ENCODE results near the gene ZSCAN25.
A peak's percentile ranks its signal among the peaks of the same experiment; 100 is the strongest.
"Not testable (repeated sequence)": the region's sequence is repeated elsewhere in the genome, so short reads cannot be mapped to it uniquely, and the experiment has no call there.

The ZSCAN25 gene

DNA sequence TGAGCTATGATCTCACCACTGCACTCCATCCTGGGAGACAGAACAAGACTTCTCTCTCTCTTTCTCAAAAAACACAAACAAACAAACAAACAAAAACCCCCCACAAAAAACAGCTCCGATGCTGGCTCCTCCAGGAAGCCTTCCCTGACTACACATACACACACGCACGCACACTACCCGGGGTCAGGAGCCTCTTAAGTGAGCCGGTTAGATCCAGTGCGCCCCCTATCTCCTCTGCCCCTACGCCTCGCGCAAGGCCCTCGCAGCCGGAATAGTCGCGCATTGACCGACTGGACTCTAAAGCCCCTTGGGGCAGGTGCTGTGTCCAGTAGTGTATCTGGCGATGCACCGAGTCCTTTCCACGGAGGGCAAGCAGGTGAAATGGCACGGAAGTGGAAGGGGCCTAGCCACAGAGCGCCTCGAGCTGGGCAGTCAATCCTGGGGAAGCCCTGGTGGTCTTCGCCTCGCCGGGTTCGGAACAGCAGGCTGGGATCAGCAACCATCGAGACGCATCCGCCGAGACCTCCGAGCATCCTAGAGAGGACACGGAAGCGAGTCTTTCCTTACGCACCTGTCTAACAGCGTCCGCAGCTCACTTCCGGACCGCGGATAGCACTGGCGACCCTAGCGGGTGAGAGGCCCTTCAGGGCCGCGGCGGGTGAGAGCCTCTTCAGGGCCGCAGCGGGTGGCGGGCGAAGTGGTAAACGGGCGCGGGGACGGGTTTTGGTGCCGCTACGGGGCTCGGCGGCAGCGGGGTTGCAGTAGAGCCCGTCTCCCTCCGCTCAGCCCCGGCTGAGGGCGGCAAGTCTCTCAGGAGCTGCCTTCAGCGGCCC lies at the start of gene ZSCAN25:
TSS of gene ZSCAN25 (plus strand) at position 588 of the 833 bp plus-strand sequence. CDS start 2,661 bp downstream, outside the sequence.
- in situ Hi-C loops (cut with HindIII; ENCODE audit: low pct_ligation_motif_present, low pct_unique_long_range_greater_than_20kb, low sequenced_read_pairs), result no loop called here
- peak; percentile 98 for DNase-seq

DNA sequence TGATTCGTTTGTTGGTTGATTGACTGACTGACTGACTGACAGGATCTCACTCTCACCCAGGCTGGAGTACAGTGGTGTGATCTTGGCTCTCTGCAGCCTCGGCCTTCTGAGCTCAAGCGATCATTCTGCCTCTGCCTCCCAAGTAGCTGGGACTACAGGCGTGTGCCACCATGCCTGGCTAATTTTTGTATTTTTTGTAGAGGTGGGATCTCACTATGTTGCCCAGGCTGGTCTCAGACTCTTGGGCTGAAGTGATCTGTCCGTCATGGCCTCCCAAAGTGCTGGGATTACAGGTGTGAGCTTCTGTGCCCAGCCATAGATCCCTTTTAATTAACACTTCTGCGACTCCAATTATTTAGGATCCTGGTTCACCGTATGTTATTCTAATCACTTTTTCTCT lies 48.0 kb upstream of the ZSCAN25 start:
- in situ Hi-C loops (cut with HindIII; ENCODE audit: low pct_ligation_motif_present, low pct_unique_long_range_greater_than_20kb, low sequenced_read_pairs); DNase-seq: not testable (repeated sequence)

DNA sequence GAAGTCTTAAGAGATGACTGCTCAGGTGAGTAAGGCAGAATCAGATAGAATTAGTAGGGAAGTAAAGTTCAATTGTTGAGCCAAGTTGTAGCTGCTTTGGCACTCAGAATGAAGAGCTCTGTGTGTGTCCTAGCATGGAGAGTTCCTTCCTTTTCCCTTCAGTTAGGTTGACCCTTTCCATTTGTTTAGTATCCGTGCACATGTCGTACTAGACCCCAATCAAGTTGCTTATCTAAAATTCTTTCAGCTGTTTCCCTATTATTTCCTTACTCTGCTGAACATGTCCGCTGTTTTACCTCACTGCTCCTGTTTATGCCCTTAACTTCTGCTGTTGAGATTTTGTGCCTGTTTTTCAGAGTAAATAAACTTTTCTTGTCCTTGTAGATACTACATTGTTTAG lies 45.0 kb upstream of the ZSCAN25 start:
- no peak for DNase-seq
- in situ Hi-C loops (cut with HindIII; ENCODE audit: low pct_ligation_motif_present, low pct_unique_long_range_greater_than_20kb, low sequenced_read_pairs), result no loop called here

DNA sequence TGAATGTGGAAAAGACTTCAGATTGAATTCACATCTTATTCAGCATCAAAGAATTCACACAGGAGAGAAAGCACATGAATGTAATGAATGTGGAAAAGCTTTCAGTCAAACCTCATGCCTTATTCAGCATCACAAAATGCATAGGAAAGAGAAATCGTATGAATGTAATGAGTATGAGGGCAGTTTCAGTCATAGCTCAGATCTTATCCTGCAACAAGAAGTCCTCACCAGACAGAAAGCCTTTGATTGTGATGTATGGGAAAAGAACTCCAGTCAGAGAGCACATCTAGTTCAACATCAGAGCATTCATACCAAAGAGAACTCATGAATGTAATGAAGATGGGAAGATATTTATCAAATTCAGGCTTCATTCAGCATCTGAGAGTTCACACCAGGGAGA lies 43.5 kb upstream of the ZSCAN25 start:
- DNase-seq, result no peak
- in situ Hi-C loops (cut with HindIII; ENCODE audit: low pct_ligation_motif_present, low pct_unique_long_range_greater_than_20kb, low sequenced_read_pairs), result no loop called here

DNA sequence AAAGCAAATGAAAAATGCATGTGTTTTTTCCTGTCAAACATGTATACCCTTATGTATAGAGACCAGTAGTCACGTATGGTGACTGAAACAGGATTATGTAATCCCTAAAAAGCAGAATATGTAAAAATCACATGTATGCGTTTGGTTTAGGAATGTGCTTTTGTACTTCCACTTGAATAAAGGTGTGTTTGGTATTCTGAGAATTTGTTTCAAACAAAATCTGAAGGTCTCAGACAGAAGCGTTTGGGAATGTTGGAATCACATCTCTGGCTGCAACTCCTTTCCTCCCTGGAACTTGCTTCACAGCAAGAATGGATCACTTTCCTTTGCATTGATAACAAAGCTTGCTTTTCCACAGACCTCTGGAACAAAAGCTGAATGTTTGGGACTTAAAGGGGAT lies 40.5 kb upstream of the ZSCAN25 start:
- in situ Hi-C loops (cut with HindIII; ENCODE audit: low pct_ligation_motif_present, low pct_unique_long_range_greater_than_20kb, low sequenced_read_pairs), result no loop called here
- no peak for DNase-seq

DNA sequence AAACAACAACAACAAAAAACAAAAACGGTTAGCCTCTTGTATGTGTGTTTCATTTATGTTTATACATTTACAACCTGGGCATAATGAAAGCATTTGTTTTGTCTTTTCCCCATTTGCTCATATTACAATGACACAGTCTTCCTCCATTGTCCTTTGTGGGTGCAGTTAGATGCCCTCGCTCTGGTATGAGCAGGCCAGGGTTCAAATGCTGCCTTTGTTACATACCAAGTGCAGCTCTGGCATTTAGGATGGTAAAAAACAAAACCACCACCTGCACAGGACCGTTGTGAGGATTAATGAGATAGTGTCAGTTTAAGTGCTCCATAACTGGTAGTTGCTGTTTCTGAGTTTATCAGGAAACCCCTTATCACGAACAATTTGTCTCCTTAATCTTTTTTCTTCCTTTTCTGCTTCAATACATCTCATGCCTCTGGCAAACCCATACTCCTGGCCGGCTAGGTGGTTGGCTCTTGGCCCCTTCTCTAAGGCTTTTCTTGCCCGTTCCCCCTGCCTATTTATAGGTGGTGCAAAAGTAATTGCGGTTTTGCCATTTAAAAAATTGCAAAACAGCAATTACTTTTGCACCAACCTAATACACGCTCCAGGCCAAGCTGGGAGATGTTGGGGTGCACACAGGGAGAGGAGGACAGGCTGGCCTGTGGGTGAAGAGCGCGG lies 37.3 kb upstream of the ZSCAN25 start:
- DNase-seq, result no peak
- in situ Hi-C loops (cut with HindIII; ENCODE audit: low pct_ligation_motif_present, low pct_unique_long_range_greater_than_20kb, low sequenced_read_pairs), result no loop called here

DNA sequence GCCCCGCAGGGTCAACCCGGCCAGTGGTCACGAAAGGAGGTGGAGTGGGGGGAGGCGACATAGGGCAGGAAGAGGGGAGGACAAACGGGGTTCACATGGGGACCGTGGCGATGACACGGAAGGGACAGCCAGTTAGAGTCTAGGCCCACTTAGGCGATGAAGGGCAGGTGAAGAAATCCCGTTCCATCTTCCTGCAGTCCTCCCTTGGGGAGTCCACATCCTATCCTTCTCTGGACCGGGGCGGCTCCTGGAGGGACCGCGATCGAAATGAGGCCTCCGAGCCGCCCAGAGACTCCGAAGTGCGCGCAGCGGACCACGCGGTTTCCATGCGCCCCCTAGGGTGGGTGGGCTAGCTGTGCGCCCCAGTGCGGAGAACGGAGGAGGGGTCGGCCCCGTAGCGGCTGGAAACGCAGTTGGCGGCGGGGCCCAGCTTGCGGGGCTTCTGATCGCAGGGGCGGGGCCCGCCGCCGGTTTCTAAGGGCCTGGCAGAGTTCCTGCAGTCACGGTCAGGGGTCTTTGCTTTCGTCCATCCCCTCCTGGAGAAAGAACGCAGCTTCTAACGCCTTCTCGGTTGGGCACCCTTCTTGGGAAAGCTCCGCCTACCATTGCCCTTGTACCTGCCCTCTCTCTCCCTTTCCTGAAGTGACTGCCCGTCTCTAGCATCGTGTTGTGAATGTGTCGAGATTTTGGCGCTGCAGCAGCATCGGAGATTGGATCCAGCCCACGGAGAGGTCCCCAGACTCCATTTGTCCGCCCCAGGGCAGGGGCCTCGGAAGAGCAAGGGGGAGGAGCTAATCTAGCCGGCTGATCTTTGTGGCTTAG lies 36.6 kb upstream of the ZSCAN25 start:
- in situ Hi-C loops (cut with HindIII; ENCODE audit: low pct_ligation_motif_present, low pct_unique_long_range_greater_than_20kb, low sequenced_read_pairs), result no loop called here
- DNase-seq, result peak; percentile 30

DNA sequence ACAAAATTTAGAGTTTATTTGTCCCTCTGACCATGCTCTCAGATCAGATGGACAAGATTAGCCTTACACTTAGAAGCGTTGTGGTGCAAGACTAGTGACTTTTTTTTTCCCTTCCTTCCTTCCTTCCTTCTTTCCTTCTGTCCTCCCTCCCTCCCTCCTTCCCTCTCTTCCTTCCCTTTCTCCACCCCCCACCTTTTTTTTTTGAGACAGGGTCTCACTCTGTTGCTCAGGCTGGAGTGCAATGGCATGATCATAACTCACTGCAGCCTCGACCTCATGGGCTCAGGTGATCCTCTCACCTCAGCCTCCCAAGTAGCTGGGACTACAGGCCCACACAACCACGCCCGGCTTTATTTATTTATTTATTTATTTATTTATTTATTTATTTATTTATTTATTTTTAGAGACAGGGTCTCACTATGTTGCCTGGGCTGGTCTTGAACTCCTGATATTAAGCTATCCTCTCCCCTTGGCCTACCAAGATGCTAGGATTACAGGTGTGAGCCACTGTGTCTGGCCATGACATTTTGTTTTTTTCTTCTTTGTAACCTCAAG lies 35.9 kb upstream of the ZSCAN25 start:
- not testable (repeated sequence) for DNase-seq

DNA sequence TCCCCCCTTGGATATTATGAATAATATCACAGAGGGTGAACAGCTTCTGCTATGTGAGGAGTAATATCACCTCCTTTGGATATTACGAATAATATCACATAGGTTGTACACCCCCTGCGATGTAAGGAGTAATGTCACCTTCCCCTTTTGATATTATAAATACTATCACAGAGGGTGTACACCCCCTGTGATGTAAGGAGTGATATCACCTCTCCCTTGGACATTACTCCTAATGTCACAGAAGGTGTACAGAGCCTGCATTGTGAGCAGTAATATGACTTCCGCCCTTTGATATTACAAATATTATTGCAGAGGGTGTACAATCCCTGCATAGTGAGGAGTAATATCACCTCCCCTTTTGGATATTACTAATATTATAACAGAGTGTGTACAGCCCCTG lies 27.9 kb upstream of the ZSCAN25 start:
- in situ Hi-C loops (cut with HindIII; ENCODE audit: low pct_ligation_motif_present, low pct_unique_long_range_greater_than_20kb, low sequenced_read_pairs), result no loop called here
- DNase-seq, result no peak

More for the DNA sequence above, 35.9 kb upstream of the ZSCAN25 start:
- in situ Hi-C loops (cut with HindIII; ENCODE audit: low pct_ligation_motif_present, low pct_unique_long_range_greater_than_20kb, low sequenced_read_pairs), result not testable (repeated sequence)

DNA sequence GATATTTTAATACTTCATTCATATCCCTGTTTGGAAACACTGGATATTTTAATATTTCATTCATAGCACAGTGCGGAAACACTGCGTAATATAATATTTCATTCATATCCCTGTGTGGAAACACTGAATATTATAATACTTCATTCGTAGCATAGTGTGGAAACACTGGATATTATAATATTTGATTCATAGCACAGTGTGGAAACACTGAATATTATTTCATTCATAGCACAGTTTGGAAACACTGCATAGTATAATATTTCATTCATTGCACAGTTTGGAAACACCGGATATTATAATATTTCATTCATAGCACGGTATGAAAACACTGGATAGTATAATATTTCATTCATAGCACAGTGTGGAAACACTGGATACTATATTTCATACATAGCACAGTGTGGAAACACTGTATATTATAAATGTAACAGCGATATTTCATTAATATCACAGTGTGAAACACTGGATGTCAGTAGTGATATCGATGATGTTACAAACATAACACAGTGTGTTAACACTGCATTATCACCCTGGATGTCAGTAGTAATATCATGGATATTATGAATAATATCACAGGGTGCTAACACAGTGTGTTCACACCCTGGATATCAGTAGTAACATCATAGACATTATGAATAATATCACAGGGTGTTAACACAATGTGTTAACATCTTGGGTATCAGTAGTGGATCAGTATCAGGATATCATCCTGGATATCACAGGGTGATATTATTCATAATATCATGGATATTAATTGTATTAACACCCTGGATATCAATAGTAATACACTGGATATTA lies 21.6 kb upstream of the ZSCAN25 start:
- DNase-seq, result no peak
- in situ Hi-C loops (cut with HindIII; ENCODE audit: low pct_ligation_motif_present, low pct_unique_long_range_greater_than_20kb, low sequenced_read_pairs), result no loop called here

DNA sequence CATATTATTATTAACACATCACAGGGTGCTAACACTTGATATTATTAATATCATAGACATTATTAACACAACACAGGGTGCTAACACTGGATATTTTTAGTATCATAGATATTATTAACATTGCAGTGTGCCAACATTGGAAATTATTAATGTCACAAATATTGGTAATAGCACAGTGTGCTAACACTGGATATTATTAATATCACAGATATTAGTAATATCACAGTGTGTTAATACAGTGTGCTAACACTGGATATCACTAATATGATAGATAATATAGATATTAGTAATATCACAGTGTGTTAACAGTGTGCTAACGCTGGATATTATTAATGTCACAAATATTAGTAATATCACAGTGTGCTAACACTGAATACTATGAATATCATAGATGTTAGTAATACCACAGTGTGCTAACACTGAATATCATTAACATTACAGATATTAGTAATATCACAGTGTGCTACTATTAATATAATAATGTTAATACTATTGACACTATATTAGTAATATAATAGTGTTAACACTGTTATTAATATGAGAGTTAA lies 20.3 kb upstream of the ZSCAN25 start:
- in situ Hi-C loops (cut with HindIII; ENCODE audit: low pct_ligation_motif_present, low pct_unique_long_range_greater_than_20kb, low sequenced_read_pairs), result no loop called here

DNA sequence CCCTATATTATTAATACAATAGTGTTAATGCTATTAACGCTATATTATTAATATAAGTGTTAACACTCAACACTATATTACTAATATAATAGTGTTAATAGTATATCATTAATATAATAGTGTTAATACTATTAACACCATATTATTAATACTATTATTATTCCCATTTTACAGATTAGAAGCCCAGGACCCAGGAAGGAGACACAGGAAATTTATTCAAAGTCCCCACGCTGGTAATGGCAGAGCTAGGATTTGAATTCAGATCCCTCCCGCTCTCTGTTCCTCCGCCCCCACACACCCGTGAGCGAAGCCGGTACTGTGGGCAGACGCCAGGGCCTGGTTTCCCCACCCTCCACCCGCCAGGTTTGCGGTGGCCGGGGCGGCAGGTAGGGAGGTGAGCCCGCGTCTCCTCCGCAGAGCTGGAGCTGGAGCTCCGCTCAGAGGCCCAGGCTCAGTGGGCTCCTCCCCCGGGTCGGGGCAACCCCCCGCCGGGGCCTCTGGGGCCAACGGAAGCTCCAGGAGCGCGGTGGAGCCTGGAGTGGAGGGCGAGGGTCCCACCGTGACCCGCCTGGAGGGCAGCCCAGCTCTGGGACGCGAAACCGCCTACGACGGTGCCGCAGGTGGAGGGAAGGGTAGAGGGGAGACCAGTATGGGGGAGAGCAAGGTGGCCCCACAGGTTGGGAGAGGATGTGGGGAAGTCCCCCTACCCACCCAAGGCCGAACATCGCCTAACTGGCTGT lies 18.8 kb upstream of the ZSCAN25 start, which contains the start of gene TMEM225B:
TSS of gene TMEM225B (plus strand) at position 506 of the 740 bp plus-strand sequence. CDS start 6,122 bp downstream, outside the sequence.
- in situ Hi-C loops (cut with HindIII; ENCODE audit: low pct_ligation_motif_present, low pct_unique_long_range_greater_than_20kb, low sequenced_read_pairs), result no loop called here
- no peak for DNase-seq

More for the DNA sequence above, 20.3 kb upstream of the ZSCAN25 start:
- no peak for DNase-seq

DNA sequence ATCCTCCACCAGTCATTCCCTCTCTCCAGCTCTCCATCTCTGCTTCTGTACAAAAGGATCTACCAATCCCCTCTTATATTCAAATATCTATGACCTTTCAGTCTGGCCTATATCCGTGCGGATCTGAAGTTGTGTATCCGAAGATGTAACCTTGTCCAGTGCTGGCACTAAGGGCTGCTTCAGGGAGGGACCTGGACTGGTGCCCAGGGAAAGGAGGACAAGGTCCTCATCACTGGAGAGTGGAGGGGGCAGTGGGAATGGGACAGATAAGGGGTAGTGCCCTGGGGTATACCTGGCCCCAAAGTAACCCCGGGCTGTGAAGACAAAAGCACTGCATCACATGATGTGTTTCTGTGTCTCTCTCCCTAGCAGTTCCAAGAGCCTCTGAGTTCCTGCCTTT lies 16.9 kb upstream of the ZSCAN25 start:
- DNase-seq, result no peak
- in situ Hi-C loops (cut with HindIII; ENCODE audit: low pct_ligation_motif_present, low pct_unique_long_range_greater_than_20kb, low sequenced_read_pairs), result no loop called here

DNA sequence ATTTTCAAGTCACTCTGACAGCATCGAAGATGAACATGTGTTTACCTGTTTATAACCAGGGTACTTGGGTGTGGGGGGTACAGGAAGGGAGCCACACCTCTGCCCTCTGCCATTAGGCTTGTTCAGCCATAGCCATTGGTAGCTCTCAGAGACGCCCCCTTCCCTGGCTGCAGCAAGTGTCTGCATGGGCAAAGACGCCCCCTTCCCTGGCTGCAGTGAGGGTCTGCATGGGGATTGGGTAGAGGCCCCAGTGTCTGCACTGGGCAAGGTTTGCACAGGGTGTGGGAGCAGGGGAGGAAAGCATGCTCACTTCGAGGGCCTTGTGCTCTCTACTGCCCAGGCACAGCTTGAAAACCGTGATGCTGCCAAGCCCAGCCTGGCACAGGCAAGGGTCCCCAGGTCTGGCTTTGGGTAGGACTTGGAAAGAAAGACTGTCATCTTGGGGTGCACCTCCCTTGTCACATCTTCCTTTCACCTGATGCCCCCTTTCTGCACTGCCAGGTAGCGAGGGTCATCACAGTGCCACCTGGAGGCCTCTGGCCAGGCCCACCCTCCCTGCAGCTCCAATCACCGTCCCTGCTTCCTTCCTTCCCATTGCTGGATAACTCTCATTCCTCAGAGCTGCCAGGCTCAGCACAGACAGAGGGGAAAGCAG lies 15.0 kb upstream of the ZSCAN25 start:
- in situ Hi-C loops (cut with HindIII; ENCODE audit: low pct_ligation_motif_present, low pct_unique_long_range_greater_than_20kb, low sequenced_read_pairs), result no loop called here
- no peak for DNase-seq

DNA sequence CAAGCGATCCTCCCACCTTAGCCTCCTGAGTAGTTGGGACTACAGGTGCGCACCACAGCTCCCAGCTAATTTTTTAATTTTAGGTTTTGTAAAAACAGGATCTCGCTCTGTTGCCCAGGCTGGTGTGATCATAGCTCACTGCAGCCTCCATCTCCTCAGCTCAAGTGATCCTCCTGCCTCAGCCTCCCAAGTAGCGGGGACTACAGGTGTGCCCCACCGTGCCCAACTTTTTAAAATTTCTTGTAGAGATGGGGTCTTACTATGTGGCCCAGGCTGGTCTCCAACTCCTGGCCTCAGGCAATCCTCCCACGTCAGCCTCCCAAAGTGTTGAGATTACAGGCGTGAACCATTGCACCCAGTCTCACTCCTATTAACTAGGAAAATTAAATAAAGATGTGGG lies 11.2 kb upstream of the ZSCAN25 start:
- DNase-seq, result no peak
- in situ Hi-C loops (cut with HindIII; ENCODE audit: low pct_ligation_motif_present, low pct_unique_long_range_greater_than_20kb, low sequenced_read_pairs), result no loop called here

DNA sequence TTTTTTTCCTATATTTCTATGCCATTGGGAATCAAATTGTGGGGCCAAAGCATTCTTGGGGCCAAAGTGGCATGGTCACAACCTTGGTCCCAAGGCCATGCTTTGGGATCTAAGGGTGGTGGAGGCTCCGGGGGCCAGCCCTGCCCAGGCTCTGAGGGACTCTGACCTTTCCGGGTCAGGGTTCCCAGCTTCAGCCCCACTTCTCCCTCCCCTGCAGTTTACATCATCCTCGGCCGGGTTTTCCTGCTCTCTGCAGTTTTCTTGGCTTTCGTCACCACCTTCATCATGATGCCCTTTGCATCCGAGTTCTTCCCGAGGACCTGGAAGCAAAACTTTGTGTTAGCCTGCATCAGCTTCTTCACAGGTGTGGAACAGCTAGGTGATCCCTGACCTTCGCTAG lies 10.2 kb upstream of the ZSCAN25 start:
- no peak for DNase-seq
- in situ Hi-C loops (cut with HindIII; ENCODE audit: low pct_ligation_motif_present, low pct_unique_long_range_greater_than_20kb, low sequenced_read_pairs), result no loop called here

DNA sequence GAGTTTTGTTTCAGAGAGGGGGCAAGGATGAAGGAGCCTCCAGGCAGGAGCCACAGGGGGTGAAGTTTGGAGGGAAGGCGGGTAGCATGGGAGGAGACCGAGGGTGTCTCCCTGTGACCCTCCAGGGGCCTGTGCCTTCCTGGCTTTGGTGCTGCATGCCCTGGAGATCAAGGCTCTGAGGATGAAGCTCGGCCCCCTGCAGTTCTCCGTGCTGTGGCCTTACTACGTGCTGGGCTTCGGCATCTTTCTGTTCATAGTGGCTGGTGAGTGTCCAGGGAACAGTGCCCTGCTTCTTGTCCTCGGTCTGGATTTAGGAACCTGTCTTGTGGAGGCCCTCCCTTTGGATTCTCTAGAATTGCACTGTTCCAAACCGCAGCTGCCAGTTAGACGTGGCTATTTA lies 9.2 kb upstream of the ZSCAN25 start:
- no peak for DNase-seq
- in situ Hi-C loops (cut with HindIII; ENCODE audit: low pct_ligation_motif_present, low pct_unique_long_range_greater_than_20kb, low sequenced_read_pairs), result no loop called here

All from ACHN (cell line).